BJ (cell line): ENCODE results near the gene EIF3CL. TPM values are rescaled to one million over a fixed set of nuclear protein-coding genes. Genes with fewer than 3 reads are reported as not detected.
"Not testable (repeated sequence)": the region's sequence is repeated elsewhere in the genome, so short reads cannot be mapped to it uniquely, and the experiment has no call there.

Source experiments
- CTCF ChIA-PET: fragments of 350-600 bp; formaldehyde crosslinking; extraction: SDS; loops from one replicate; lab custom pipeline; 2021; ENCODE audit warnings: antibody characterized with exemption, inconsistent platforms; lab: Yijun Ruan, JAX
- POLR2A ChIA-PET: fragments of 300-600 bp; sonication (Branson Sonifier 250); formaldehyde crosslinking; extraction: SDS; loops from one replicate; lab custom pipeline; 2021; ENCODE audit warnings: antibody characterized with exemption; lab: Charles Lee
- DNase-seq: peaks from one replicate; pipeline ENCODE4 v3.0.0-alpha.2; 2011; ENCODE audit warnings: low read depth
- H3K27me3 ChIP-seq: 2 replicates; pipeline ENCODE4 v1.6.0; 2011; ENCODE audit warnings: low read length; ENCODE audit not compliant: control insufficient read depth, insufficient read depth
- H3K36me3 ChIP-seq: 2 replicates; pipeline ENCODE4 v1.5.1; 2011; ENCODE audit warnings: low read length; ENCODE audit not compliant: control insufficient read depth, insufficient read depth
- H3K4me3 ChIP-seq: 2 replicates; pipeline ENCODE4 v1.5.1; 2011; ENCODE audit warnings: low read depth, mild to moderate bottlenecking, control low read depth, low read length
- polyA plus RNA-seq: library from polyadenylated mRNA; depleted of rRNA; stranded (reverse); fragments of >200 nt; gene quantifications from 2 replicates; pipeline ENCODE4 v1.2.3, GENCODE V29; 2011

The EIF3CL gene
- polyA plus RNA-seq, 1 experiment: 287 TPM

DNA sequence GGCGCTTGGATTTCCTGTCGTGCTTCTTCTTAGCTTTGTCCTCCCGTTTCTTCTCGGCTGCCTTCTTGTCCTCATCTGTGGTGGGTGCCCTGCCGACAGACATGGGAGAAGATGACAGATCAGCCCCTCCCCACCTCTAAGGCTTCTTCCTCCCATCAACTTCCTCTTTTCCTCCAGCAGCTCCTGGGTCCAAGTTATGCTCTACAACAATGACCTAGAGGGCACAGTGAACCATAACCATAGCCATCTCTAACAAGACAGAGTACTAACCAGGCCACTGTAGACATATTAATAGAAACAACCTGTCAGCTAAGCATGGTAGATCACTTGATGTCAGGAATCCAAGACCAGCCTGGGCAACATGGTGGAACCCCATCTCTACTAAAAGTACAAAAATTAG, 11.6 kb downstream of the EIF3CL start:
- CTCF ChIA-PET, DNase-seq, H3K27me3 ChIP-seq, H3K36me3 ChIP-seq, POLR2A ChIA-PET, H3K4me3 ChIP-seq: not testable (repeated sequence)

DNA sequence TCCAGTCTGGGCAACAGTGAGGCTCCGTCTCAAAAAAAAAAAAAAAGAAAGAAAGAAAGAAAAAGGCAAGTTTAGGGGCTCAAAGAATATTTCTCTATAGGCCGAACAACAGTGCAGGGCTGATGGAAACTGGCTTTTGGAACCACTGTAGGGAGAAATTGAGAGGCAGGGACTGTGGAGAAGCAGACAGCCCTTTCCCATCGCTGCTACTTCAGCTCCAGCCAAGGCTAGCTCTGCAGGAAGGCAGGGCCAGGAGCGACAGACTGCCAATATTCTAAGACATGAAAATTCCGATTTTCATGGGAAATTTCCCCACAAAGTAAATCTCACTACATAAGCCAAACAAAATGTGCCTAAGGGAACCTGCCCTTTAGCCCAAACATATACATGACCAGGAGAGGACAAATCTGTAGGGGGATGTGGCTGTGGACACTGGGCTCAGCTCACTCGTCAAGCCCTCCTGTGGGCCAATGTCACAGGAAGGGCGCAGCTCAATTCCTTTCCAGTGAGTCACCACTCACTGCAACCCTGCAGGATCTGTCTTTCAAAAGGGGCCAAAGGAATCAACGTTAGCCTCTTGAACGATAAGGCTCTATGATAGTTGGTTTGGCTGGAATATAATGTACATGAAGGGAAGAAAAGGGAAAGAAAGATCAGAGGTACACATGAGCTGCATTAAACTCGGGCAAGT, 21.3 kb downstream of the EIF3CL start:
- H3K36me3 ChIP-seq, DNase-seq, CTCF ChIA-PET, POLR2A ChIA-PET, H3K4me3 ChIP-seq, H3K27me3 ChIP-seq: not testable (repeated sequence)

DNA sequence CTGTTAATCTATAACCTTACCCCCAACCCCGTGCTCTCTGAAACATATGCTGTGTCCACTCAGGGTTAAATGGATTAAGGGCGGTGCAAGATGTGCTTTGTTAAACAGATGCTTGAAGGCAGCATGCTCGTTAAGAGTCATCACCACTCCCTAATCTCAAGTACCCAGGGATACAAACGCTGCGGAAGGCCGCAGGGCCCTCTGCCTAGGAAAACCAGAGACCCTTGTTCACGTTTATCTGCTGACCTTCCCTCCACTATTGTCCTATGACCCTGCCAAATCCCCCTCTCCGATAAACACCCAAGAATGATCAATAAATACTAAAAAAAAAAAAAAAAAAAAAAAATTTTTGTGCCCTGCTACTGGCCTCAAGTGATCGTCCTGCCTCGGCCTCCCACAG, 25.8 kb downstream of the EIF3CL start:
- H3K4me3 ChIP-seq, H3K27me3 ChIP-seq, CTCF ChIA-PET, DNase-seq, POLR2A ChIA-PET, H3K36me3 ChIP-seq: not testable (repeated sequence)

DNA sequence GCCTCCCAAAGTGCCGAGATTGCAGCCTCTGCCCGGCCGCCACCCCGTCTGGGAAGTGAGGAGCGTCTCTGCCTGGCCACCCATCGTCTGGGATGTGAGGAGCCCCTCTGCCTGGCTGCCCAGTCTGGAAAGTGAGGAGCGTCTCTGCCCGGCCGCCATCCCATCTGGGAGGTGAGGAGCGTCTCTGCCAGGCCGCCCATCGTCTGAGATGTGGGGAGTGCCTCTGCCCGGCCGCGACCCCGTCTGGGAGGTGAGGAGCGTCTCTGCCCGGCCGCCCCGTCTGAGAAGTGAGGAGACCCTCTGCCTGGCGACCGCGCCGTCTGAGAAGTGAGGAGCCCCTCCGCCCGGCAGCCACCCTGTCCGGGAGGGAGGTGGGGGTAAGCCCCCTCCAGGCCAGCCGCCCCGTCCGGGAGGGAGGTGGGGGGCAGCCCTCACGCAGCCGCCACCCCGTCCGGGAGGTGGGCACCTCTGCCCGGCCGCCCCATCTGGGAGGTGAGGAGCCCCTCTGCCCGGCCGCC, 26.5 kb downstream of the EIF3CL start:
- H3K36me3 ChIP-seq, DNase-seq, H3K27me3 ChIP-seq, H3K4me3 ChIP-seq, POLR2A ChIA-PET, CTCF ChIA-PET: not testable (repeated sequence)

DNA sequence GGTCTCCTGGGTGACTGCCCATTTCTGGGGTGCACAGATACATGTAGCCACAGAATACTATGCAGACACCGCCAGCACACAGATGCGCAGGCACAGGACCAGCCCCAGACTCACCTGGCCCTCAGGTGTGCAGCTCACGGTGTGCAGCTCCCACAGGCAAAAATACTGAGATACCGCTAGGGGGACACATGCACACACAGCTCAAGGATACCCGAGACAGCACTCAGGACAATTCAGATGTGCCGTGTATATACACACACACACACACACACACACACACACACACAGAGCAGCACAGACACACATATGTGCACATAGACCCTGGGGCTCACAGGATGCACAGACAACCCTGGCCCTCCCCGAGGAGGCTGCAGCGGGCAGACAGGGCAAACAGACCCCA, 28.5 kb downstream of the EIF3CL start:
- POLR2A ChIA-PET, H3K27me3 ChIP-seq, H3K4me3 ChIP-seq, CTCF ChIA-PET, DNase-seq, H3K36me3 ChIP-seq: not testable (repeated sequence)

DNA sequence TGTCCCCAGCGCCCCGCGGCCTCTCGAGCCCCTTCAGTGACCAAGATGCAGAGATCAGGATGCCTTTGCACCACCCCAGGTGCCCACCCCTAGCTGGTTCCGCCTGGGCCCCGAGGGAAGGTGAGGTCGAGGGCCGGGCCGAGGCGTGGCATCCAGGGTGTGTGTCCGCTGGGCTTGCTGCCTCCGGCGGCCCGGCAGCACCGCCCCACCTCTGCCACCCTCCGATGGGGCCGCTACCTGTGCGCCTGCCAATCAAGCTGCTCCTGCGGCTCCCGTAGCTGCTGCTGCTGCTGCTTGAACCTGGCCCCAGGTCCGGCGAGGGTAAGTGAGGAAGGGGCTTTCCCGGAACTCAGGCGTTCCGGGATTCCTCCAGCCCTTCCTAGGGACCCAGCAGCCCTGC, 29.4 kb downstream of the EIF3CL start:
- H3K27me3 ChIP-seq, DNase-seq, H3K36me3 ChIP-seq, POLR2A ChIA-PET, CTCF ChIA-PET, H3K4me3 ChIP-seq: not testable (repeated sequence)

DNA sequence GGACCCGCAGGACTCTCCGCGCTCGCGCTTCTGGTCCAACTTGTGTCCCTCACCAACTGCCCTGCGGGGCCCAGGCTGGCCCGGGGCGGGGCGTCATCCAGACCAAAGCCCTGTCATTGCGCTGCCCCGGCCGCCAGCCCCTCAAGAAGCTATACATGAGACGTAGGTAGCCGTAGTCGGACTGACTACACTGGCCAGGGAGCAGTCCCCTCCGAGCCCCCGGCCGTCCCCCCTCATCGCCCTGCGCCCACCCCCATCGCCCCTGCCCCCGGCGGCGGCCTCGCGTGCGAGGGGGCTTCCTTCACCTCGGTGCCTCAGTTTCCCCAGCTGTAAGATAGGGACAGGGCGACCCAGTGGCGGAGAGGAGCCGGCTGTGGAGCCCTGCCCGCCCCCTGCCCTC, 35.7 kb downstream of the EIF3CL start:
- CTCF ChIA-PET, DNase-seq, H3K36me3 ChIP-seq, H3K4me3 ChIP-seq, POLR2A ChIA-PET, H3K27me3 ChIP-seq: not testable (repeated sequence)

DNA sequence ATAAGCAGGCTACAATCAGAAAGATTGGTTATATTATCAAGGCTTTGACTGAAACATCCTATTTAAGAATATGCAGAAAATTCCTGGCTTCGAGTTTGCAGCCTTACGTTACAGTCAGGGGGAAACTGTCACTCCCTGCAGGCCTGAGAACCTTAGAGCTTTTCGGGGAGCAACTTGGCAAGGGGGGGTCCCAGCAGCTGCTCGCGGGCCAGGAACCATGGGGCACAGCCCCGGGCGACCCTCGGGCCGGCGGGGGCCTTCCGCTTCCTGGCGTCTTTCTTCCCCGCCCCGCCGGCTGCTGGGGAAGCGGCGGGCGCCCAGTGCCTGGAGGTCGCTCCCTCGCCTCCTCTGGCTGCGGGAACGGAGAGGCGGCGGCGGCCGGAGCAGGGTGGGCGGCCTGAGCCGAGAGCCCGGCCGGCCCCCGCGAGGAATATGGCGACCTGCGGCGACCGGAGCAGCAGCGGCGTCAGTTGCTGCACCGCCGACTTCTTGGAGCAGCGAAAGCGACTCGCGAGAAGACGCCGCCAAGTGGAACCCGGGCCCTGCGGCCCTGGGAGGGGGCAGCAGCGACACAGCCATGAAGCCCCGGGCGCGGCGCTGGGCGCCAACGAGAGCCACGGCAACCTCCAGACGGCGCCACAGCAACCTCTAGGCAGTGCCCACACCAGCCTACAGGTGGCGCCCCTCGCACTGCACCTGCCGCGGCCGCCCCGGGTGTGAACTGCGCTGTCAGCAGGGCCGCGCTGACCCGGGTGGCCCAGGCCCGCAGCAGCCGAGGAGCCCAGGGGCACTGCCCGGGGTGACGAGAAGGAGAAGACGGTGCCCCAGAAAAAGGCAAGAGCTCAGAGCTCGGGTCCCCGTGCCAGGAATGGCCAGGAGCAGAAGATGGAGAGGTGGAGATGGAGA, 39.1 kb downstream of the EIF3CL start:
- POLR2A ChIA-PET, CTCF ChIA-PET: not testable (repeated sequence)

DNA sequence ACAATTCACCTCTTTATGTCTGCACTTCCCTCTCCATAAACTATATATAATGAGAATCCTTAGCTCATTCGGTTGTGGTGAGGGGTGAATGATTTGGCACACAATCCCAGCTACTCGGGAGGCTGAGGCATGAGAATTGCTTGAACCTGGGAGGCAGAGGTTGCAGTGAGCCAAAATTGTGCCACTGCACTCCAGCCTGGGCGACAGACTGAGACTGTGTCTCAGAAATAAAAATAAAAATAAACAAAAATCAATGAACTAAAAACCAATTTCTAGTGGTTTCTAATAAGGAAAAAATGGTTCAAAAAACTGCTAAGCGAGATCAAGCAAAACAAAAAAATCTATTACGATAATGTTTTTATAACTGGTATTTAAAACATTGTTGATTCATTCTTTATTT, 40.2 kb downstream of the EIF3CL start, which contains the start of gene NPIPB6:
Gene NPIPB6, minus strand, starts transcription at position 101 of the 400 bp plus-strand sequence. CDS start 686 bp downstream, outside the sequence.
- CTCF ChIA-PET, H3K4me3 ChIP-seq, H3K36me3 ChIP-seq, POLR2A ChIA-PET, H3K27me3 ChIP-seq, DNase-seq: not testable (repeated sequence)

More for the DNA sequence above, 39.1 kb downstream of the EIF3CL start:
- not testable (repeated sequence) for H3K4me3 ChIP-seq, H3K36me3 ChIP-seq, DNase-seq, H3K27me3 ChIP-seq

DNA sequence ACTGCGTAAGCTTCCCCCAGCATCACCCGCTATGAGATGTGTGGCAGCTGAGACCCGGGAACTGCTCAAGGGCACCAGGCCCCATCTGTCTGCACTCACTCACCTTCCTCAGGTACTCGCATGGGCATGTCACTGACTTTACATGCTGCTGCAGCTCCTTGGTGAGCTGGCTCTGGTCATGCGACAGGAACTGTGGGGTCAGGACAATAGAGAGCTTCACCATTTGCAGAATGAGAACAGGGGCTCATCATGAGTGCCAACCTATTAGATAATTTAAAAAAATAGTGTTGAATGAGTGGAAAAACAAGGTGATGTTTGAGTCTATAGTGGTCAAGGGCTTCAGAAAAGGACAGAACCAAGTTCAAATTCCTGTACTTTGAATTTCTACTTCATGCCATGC, 41.0 kb downstream of the EIF3CL start:
- POLR2A ChIA-PET, H3K4me3 ChIP-seq, H3K36me3 ChIP-seq, CTCF ChIA-PET, H3K27me3 ChIP-seq, DNase-seq: not testable (repeated sequence)

DNA sequence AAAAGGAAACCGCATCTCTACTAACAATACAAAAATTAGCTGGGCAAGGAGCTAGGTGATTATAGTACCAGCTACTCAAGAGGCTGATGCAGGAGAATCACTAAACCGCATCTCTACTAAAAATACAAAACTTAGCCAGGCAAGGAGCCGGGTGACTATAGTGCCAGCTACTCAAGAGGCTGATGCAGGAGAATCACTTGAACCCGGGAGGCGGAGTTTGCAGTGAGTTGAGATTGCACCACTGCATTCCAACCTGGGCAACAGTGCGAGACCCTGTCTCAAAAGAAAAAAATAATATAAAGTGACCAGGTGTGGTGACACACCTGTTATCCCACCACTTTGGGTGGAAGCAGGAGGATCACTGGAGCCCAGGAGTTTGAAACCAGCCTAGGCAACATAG, 65.4 kb downstream of the EIF3CL start:
- H3K36me3 ChIP-seq, POLR2A ChIA-PET, H3K4me3 ChIP-seq, CTCF ChIA-PET, DNase-seq, H3K27me3 ChIP-seq: not testable (repeated sequence)

DNA sequence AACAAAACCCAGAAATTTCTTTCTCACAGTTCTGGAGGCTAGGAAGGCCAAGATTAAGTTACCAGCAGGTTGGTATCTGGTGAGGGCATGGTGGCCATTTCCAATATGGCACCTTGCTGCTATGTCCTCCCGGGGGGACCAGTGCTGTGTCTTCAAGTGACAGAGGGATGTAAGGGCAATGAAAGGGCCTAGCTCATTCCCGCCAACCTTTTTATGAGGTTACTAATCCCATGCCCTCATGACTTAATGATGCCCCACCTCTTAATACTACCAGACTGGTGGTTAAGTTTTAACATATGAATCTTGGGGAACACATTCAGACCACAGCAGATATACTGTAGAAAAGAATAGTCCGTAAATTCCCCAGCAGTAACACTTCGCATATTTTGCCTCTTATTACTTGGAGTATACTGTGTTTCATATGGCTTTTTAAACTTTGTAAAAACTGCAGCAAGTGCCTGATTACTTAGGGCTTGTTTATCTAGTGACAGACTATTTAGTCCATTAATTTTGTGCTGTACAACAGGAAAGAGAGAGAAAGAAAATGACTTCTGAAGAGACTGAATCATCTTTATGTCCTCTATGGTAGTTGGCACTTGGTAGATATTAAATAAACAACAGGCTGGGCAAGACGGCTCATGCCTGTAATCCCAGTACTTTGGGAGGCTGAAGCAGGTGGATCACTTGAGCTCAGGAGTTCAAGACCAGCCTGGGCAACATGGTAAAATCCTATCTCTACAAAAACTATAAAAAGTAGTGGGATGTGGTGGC, 66.5 kb downstream of the EIF3CL start:
- H3K4me3 ChIP-seq, POLR2A ChIA-PET, H3K27me3 ChIP-seq, DNase-seq, CTCF ChIA-PET, H3K36me3 ChIP-seq: not testable (repeated sequence)
